ENCODE data around the gene UPB1.

GRCh38 chr22:24504956-24505736, 10.0 kb downstream of the UPB1 start:
- TF ChIP-seq CTCF (IDR thresholded peaks at IDR 0.05; ENCODE audit: insufficient read depth, low read length) (no peak), GABPA (IDR thresholded peaks at IDR 0.05; ENCODE audit: low read depth) (no peak), POLR2AphosphoS5 (IDR thresholded peaks at IDR 0.05; ENCODE audit: low read depth) (no peak), REST (IDR thresholded peaks at IDR 0.05; ENCODE audit: insufficient replicate concordance, low read depth) (no peak), SPI1 (IDR thresholded peaks at IDR 0.05; ENCODE audit: borderline replicate concordance, low read depth) (no peak)

Measured in HL-60 (cell line).